ENCODE measurements around the gene CASP8AP2.
A peak's percentile ranks its signal among the peaks of the same experiment; 100 is the strongest.
"Not testable (repeated sequence)": the region's sequence is repeated elsewhere in the genome, so short reads cannot be mapped to it uniquely, and the experiment has no call there.

CASP8AP2 gene

GRCh38 chr6:89819336-89820130 is 10.1 kb upstream of the CASP8AP2 start, which contains the start of gene MDN1:
Gene MDN1 (minus strand): TSS chr6:89819794. CDS start chr6:89819607, 187 bp downstream.
- peak; percentile 94 for DNase-seq (ENCODE audit: low spot score)

- no peak for DNase-seq (ENCODE audit: low spot score)
Observed at GRCh38 chr6:89826029-89826528, 3.6 kb upstream of the CASP8AP2 start.

- DNase-seq (ENCODE audit: low spot score): not testable (repeated sequence)
Observed at GRCh38 chr6:89828475-89828987, 1.1 kb upstream of the CASP8AP2 start.

- no peak for DNase-seq (ENCODE audit: low spot score)
Observed at GRCh38 chr6:89828988-89829471, 650 bp upstream of the CASP8AP2 start.

- DNase-seq (ENCODE audit: low spot score): no peak
Observed at GRCh38 chr6:89830170-89830809, 610 bp downstream of the CASP8AP2 start.

- peak; percentile 90 for DNase-seq (ENCODE audit: low spot score)
Observed at GRCh38 chr6:89834884-89835792, 5.5 kb downstream of the CASP8AP2 start.

- DNase-seq (ENCODE audit: low spot score): no peak
Observed at GRCh38 chr6:89836639-89837222, 7.1 kb downstream of the CASP8AP2 start.

GRCh38 chr6:89840538-89840937 is 10.9 kb downstream of the CASP8AP2 start:
- no peak for DNase-seq (ENCODE audit: low spot score)

- no peak for DNase-seq (ENCODE audit: low spot score)
Observed at GRCh38 chr6:89842228-89842627, 12.5 kb downstream of the CASP8AP2 start.

GRCh38 chr6:89843070-89843469 is 13.4 kb downstream of the CASP8AP2 start:
- no peak for DNase-seq (ENCODE audit: low spot score)

- DNase-seq (ENCODE audit: low spot score): not testable (repeated sequence)
Observed at GRCh38 chr6:89847513-89847912, 17.8 kb downstream of the CASP8AP2 start.

- no peak for DNase-seq (ENCODE audit: low spot score)
Observed at GRCh38 chr6:89853068-89853467, 23.4 kb downstream of the CASP8AP2 start.

GRCh38 chr6:89858041-89858440 is 28.4 kb downstream of the CASP8AP2 start:
- DNase-seq (ENCODE audit: low spot score): no peak

- DNase-seq (ENCODE audit: low spot score): peak; percentile 79
Observed at GRCh38 chr6:89859744-89860143, 30.1 kb downstream of the CASP8AP2 start.

GRCh38 chr6:89862273-89862672 is 32.6 kb downstream of the CASP8AP2 start:
- no peak for DNase-seq (ENCODE audit: low spot score)

GRCh38 chr6:89862698-89863097 is 33.0 kb downstream of the CASP8AP2 start:
- no peak for DNase-seq (ENCODE audit: low spot score)

- DNase-seq (ENCODE audit: low spot score): no peak
Observed at GRCh38 chr6:89866024-89866678, 36.5 kb downstream of the CASP8AP2 start.

- DNase-seq (ENCODE audit: low spot score): peak; percentile 21
Observed at GRCh38 chr6:89873721-89874120, 44.0 kb downstream of the CASP8AP2 start.

- DNase-seq (ENCODE audit: low spot score): no peak
Observed at GRCh38 chr6:89874438-89874837, 44.8 kb downstream of the CASP8AP2 start.

- DNase-seq (ENCODE audit: low spot score): no peak
Observed at GRCh38 chr6:89886378-89887120, 56.9 kb downstream of the CASP8AP2 start.
